Activated gamma-delta T cell treated with Interleukin-2 at 50 U/mL for 16 hours (primary cell): ENCODE measurements around the gene STYK1.
A peak's percentile ranks its signal among the peaks of the same experiment; 100 is the strongest.

Source experiments
- DNase-seq: peaks from one replicate; pipeline ENCODE4 v3.0.0-alpha.2; 2020

The STYK1 gene

DNA sequence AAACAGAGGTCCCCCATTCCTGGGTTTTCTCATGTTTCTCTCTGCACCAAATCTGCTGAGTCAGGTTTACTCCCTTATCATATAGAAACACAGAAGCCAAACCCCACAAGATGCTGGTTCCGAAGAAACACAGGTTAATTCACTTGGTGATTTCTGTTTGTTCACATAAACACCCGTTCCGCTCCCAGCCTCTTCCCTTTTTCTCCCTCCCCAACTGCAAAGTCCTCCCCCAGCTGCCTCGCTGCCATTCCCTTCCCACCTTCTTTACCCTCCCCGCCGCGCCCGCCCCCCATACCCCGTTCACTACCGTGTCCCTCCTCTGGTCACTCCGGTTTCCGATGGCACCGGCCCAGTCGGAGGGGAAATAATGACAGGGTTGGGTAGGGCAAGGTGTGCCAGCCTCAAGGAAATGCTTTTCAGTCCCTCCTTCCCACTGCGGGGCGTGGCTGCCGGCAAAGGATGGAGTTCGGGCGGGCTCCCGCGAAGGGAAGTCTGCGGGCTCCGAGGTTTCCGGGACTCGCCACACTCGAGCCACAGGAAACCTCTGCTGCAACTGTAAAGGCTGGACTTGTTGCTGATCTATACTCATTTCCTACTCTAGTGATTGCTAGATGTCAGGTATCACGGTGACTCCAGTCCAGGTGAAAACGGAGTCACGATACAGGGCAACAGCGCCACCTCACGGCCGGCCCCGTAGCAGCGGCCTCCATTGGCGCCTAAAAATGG lies at the start of gene STYK1:
Gene STYK1 (minus strand): TSS at position 394 of the 726 bp plus-strand sequence. CDS start 39,434 bp downstream, outside the sequence.
- peak; percentile 76 for DNase-seq

GRCh38 chr12:10722905-10723746 lies 49.3 kb upstream of the STYK1 start, which contains the start of gene YBX3:
YBX3 (minus strand) TSS chr12:10723323; CDS start chr12:10723111, 212 bp downstream.
- DNase-seq, result peak; percentile 25

DNA sequence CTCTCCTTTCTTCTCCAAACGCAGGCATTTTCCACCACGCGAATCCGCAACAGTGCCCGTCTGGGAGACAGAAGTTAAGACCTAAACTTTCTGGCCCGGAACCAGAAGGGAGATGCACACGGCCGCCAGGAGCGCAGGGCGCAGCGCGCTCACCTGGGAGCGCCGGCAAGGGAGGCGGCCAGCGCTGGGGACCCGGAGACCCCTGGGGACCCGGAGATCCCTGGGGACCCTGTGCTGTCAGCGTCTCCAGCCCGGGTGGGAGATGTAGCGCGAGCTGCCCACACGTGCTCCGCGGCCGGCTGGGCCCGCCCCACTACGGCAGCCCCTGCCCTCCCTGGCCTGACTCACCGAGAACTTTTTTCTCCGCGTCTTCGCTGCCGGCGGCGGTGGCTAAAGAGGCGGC lies 48.7 kb upstream of the STYK1 start:
- peak; percentile 37 for DNase-seq

DNA sequence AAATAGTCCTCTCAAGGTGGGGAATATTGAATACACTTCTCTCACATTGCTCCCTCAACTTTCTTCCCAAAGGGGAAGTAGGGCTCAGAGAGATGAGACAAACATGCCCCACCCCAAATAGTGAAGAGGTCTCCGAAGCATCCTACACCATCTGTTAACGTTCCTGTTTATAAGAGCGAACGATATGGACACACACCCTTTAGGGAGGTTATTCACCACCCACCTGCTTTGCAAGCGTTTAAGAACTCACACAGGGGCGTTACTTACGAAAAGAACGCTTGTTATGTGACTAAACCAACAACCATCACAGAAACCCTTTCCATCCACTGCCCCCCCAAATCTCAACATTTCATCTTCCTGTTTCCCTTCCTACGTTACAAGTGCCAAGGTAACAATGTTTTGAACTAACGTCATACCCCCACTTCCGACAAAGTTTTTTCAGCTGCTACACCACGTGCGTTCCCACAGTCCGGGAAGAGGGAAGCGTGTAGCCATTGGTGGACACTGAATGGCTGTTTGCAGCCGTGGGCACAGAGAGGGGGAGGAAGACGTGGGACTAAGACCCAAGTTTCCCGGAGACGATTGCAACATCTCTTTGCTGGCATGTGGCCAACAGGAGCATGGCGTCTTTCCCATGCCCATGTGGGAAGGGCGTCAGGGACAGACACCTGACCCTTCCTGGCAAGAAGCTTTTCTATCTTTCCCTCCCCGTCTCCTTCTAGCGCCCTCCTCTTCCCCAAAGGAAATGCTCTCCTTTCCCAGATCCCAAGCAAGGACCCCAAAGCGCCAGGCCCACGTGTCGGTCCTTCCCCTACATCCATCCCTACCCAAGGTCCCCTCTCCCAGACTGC lies 48.0 kb upstream of the STYK1 start:
- peak; percentile 46 for DNase-seq

GRCh38 chr12:10720974-10721650 lies 47.3 kb upstream of the STYK1 start:
- DNase-seq, result no peak

- DNase-seq, result no peak
Measured at GRCh38 chr12:10719482-10719881, 45.6 kb upstream of the STYK1 start.

GRCh38 chr12:10718279-10718821 lies 44.5 kb upstream of the STYK1 start:
- no peak for DNase-seq

DNA sequence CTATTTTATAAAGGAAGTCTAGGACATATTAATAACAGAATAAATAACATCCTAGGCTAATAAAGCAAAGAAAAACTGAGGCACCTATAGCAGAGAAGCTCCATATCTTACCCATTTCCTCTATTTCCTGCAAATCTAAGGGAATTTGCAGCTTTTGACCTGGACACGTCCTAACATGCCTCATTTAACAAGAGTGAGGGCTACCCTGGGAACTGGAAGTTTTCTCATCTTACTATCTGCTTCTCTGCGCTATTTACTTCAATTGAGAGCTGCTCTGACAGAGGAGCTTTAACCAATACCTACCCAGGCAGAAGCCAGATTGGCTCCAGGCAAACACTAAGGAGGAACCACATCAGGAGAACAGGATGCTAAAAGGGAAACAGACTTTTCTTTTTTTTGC lies 43.6 kb upstream of the STYK1 start:
- no peak for DNase-seq

- DNase-seq, result no peak
Measured at GRCh38 chr12:10716704-10717315, 43.0 kb upstream of the STYK1 start.

DNA sequence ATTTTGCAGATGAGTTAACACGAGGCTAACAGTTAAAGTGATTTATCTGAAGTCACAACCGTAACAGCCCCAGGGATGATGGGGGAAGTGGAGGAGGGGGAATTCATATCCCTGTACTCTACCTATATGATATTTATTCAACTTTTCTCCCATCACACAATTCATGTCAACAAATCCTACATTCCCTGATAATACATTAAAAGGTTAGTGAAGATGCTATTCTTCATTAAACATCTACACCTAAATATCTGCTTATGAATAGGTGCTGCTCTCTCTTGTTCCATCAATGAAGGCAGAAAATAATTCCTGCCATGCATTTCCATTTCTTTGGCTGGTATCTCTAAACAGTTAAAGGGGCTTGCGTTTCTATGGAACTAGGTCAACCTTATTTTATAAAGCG lies 42.4 kb upstream of the STYK1 start:
- DNase-seq, result no peak

GRCh38 chr12:10715491-10715890 lies 41.6 kb upstream of the STYK1 start:
- DNase-seq, result no peak

- no peak for DNase-seq
Measured at GRCh38 chr12:10709808-10710207, 36.0 kb upstream of the STYK1 start.

DNA sequence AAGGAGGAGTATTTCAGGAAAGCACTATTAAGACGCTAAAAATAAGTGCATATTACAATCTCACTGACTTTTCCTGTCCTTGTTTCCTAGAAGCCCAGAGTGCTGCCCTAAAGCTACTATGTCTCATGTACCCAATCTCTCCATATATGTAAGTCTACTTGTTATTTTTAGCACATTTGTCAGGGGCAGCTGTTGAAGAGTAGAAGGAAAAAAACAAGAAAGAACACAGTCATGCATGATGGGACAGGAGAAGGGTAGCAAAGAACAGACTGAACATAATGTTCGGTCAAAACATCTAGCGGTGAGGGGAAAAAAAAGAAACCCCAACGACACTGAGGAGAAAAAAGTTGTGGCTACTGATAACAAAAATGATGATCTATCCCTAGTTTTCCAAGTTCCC lies 35.0 kb upstream of the STYK1 start:
- no peak for DNase-seq

- no peak for DNase-seq
Measured at GRCh38 chr12:10705655-10706054, 31.8 kb upstream of the STYK1 start.

- DNase-seq, result no peak
Measured at GRCh38 chr12:10701843-10702242, 28.0 kb upstream of the STYK1 start.

- peak; percentile 6 for DNase-seq
Measured at GRCh38 chr12:10701131-10701681, 27.4 kb upstream of the STYK1 start.

- DNase-seq, result no peak
Measured at GRCh38 chr12:10700581-10700980, 26.7 kb upstream of the STYK1 start.

DNA sequence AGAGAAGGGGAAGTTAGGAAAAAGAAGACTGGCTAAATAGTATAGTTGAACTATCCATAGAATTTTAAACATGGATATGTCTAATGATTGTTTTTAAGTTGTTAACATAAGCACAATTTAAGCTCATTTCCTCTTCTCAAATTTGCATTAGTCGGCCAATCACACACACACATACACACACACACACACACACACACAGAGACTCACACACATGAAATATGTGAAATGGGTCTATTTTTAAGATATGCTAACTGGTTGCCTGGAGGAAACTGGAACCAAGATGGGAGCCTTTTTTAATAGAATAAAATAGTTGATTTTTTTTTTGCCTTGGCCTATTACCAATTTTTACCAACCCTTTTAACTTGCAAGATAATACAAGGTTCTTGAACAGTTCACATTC lies 24.0 kb upstream of the STYK1 start:
- no peak for DNase-seq

- DNase-seq, result no peak
Measured at GRCh38 chr12:10697156-10697555, 23.3 kb upstream of the STYK1 start.

- no peak for DNase-seq
Measured at GRCh38 chr12:10690906-10691305, 17.1 kb upstream of the STYK1 start.

GRCh38 chr12:10689146-10689545 lies 15.3 kb upstream of the STYK1 start:
- DNase-seq, result no peak
